SH-SY5Y (cell line): ENCODE data around the gene CXCR2.

ENCODE experiments used
- GATA2 ChIP-seq: IDR thresholded peaks from 2 replicates; pipeline ENCODE4 v1.6.1; 2011; ENCODE audit warnings: mild to moderate bottlenecking, low read depth, low read length
- GATA3 ChIP-seq: IDR thresholded peaks from 2 replicates; pipeline ENCODE4 v1.6.1; 2011; ENCODE audit warnings: low read depth, mild to moderate bottlenecking, low read length, moderate library complexity

DNA sequence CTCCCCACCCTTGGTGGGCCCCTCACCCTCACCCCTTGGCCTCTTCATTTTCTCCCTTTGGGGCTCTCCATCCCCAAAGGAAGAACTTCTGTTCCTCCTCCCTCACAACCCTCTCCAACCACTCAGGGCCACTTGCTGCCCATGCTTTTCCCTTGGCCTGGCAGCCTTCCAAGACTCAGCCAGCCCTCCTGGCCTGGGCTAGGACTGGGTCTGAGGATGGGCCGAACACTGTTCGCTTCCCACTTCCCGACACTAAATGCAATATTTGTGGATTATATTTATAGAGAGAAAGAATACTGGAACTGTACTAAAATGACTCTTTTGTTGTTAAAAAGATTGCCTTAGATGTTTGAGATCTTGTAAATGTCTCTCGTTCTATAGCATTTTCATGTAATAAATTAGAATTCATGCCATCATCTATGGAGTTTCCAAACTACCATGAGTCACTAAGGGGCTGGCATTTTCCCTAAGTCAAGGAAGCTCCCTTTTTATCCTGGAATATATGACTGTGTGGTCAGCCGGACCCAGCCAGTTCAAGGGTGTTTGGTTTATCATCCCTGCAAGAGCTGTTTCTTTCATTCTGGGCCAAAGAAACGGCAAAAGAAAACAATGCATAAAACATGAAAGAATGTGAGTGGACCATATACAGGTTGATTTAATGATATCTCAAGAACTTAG lies 3.8 kb downstream of the CXCR2 start:
- TF ChIP-seq GATA2 (no peak), GATA3 (no peak)
